Tibial nerve (tissue), 4 donors: Measurements from ENCODE around the gene RAE1. TPM values are rescaled to one million over a fixed set of nuclear protein-coding genes. Genes with fewer than 3 reads are reported as not detected.
"Not testable (repeated sequence)": the region's sequence is repeated elsewhere in the genome, so short reads cannot be mapped to it uniquely, and the experiment has no call there.

Experiments used
- DNase-seq, 2 donors: peaks; one replicate each; pipeline ENCODE4 v3.0.0-alpha.2; 2019; ENCODE audit warnings: low spot score in 2 of 2
- H3K27ac ChIP-seq, 4 donors: fragments of 200-600 bp; sonication (generic) in 3 of 4; one replicate each; pipeline ENCODE4 v1.5.1; 2017 to 2019; ENCODE audit warnings: mild to moderate bottlenecking in 1 of 4
- H3K27me3 ChIP-seq, 2 donors: fragments of 200-600 bp; sonication (generic) in 1 of 2; one replicate each; pipeline versions ENCODE4 v1.5.1 to v1.6.0; 2017 to 2019
- H3K36me3 ChIP-seq, 3 donors: fragments of 200-600 bp; sonication (generic); one replicate each; pipeline ENCODE4 v1.5.1; 2018 to 2019
- H3K4me1 ChIP-seq, 4 donors: fragments of 200-600 bp; sonication (generic) in 3 of 4; one replicate each; pipeline ENCODE4 v1.5.1; 2017 to 2019
- H3K4me3 ChIP-seq, 4 donors: fragments of 200-600 bp; sonication (generic) in 3 of 4; one replicate each; pipeline ENCODE4 v1.5.1; 2017 to 2019; ENCODE audit warnings: mild to moderate bottlenecking in 1 of 4, moderate library complexity in 1 of 4
- H3K9me3 ChIP-seq, 4 donors: fragments of 200-600 bp; sonication (generic) in 3 of 4; one replicate each; pipeline ENCODE4 v1.5.1; 2017 to 2019
- EP300 ChIP-seq, 2 donors: sonication (generic); formaldehyde crosslinking; IDR thresholded peaks; one replicate each; pipeline ENCODE4 v1.6.1; 2017; ENCODE audit warnings: antibody characterized with exemption in 2 of 2, mild to moderate bottlenecking in 1 of 2
- POLR2A ChIP-seq, 2 donors: fragments of 450-650 bp; IDR thresholded peaks; one replicate each; pipeline ENCODE4 v1.6.1; 2017; ENCODE audit warnings: antibody characterized with exemption in 2 of 2, mild to moderate bottlenecking in 2 of 2, moderate library complexity in 2 of 2
- WGBS, 2 donors: methylation state at CpG; one replicate each; pipeline ENCODE4 v1.1.5; 2018; 5-methylcytosine and 5-hydroxymethylcytosine counted together
- total RNA-seq, 4 donors: library from RNA; depleted of rRNA; stranded (reverse); fragments of >200 nt; gene quantifications; one replicate each; pipeline ENCODE4 v1.1.0, GENCODE V29; 2016
- TF ChIP-seq, protein P1 (sequence below), 5 experiments: fragments of 200-600 bp in 3 of 5; fragments of 450-650 bp in 2 of 5; sonication (generic) in 3 of 5; IDR thresholded peaks; one replicate each; pipeline ENCODE4 v1.5.1; 2016 to 2019; ENCODE audit warnings: antibody characterized with exemption in 5 of 5, mild to moderate bottlenecking in 3 of 5, moderate library complexity in 2 of 5

RAE1 gene
- total RNA-seq, 4 donors from 2014 or later = 12.6 to 20.9 (median 19.0) TPM

GRCh38 chr20:57347393-57347792, 3.7 kb upstream of the RAE1 start:
- 77 to 78% methylated on average over 4 of the region's 4 CpGs for WGBS, 2 donors
- Histone ChIP-seq H3K27ac (no peak overlapping the region), H3K4me1 (peaks cover 0 to 9% (median 7%) of the 10 kb centered on the region in 4 donors), H3K27me3 (no peaks in the 10 kb centered on the region), H3K36me3 (no peaks in the 10 kb centered on the region), H3K4me3 (no peak overlapping the region), H3K9me3 (no peaks in the 10 kb centered on the region)
- DNase-seq = no peak
- TF ChIP-seq POLR2A (IDR thresholded peaks at IDR 0.05) = no peak
- TF ChIP-seq EP300 (IDR thresholded peaks at IDR 0.05) = no peak
- TF ChIP-seq, protein P1, sequence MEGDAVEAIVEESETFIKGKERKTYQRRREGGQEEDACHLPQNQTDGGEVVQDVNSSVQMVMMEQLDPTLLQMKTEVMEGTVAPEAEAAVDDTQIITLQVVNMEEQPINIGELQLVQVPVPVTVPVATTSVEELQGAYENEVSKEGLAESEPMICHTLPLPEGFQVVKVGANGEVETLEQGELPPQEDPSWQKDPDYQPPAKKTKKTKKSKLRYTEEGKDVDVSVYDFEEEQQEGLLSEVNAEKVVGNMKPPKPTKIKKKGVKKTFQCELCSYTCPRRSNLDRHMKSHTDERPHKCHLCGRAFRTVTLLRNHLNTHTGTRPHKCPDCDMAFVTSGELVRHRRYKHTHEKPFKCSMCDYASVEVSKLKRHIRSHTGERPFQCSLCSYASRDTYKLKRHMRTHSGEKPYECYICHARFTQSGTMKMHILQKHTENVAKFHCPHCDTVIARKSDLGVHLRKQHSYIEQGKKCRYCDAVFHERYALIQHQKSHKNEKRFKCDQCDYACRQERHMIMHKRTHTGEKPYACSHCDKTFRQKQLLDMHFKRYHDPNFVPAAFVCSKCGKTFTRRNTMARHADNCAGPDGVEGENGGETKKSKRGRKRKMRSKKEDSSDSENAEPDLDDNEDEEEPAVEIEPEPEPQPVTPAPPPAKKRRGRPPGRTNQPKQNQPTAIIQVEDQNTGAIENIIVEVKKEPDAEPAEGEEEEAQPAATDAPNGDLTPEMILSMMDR (IDR thresholded peaks at IDR 0.05) = no peak

DNA sequence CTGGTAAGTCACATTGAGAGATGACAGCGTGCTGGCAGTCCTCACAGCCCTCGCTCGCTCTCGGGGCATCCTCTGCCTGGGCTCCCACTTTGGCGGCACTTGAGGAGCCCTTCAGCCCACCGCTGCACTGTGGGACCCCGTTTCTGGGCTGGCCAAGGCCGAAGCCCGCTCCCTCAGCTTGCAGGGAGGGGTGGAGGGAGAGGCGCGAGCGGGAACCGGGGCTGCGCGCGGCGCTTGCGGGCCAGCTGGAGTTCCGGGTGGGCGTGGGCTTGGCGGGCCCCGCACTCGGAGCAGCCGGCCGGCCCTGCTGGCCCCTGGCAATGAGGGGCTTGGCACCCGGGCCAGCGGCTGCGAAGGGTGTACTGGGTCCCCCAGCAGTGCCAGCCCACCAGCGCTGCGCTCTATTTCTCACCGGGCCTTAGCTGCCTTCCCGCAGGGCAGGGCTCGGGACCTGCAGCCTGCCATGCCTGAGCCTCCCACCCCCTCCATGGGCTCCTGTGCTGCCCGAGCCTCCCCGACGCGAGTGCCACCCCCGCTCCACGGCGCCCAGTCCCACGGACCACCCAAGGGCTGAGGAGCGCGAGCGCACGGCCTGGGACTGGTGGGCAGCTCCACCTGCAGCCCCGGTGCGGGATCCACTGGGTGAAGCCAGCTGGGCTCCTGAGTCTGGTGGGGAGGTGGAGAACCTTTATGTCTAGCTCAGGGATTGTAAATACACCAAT, 2.7 kb upstream of the RAE1 start:
- WGBS, 2 donors = 81 to 85% methylated on average over 17 to 35 of the region's 47 CpGs
- H3K27ac ChIP-seq, H3K9me3 ChIP-seq, H3K4me3 ChIP-seq, H3K36me3 ChIP-seq, DNase-seq, H3K27me3 ChIP-seq: not testable (repeated sequence)
- peaks cover 0 to 19% (median 8%) of the 10 kb centered on the region in 4 donors for H3K4me1 ChIP-seq

DNA sequence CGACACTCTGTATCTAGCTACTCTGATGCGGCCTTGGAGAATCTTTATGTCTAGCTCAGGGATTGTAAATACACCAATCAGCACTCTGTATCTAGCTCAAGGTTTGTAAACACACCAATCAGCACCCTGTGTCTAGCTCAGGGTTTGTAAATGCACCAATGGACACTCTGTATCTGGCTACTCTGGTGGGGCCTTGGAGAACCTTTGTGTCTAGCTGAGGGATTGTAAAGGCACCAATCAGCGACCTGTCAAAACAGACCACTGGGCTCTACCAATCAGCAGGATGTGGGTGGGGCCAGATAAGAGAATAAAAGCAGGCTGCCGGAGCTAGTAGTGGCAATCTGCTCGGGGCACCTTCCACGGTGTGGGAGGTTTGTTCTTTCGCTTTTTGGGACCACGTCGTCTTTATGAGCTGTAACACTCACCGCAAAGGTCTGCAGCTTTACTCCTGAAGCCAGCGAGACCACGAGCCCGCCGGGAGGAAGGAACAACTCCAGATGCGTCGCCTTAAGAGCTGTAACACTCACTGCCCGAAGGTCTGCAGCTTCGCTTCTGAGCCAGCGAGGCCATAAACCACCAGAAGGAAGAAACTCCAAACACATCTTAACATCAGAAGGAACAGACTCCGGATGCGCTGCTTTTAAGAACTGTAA, 2.0 kb upstream of the RAE1 start:
- H3K36me3 ChIP-seq = peaks cover 0 to 11% (median 0%) of the 10 kb centered on the region in 3 donors
- not testable (repeated sequence) for H3K4me3 ChIP-seq, H3K27ac ChIP-seq, DNase-seq, H3K27me3 ChIP-seq, H3K9me3 ChIP-seq
- peaks cover 0 to 19% (median 8%) of the 10 kb centered on the region in 4 donors for H3K4me1 ChIP-seq
- WGBS, 2 donors = 91 to 95% methylated on average over 19 to 21 of the region's 21 CpGs

DNA sequence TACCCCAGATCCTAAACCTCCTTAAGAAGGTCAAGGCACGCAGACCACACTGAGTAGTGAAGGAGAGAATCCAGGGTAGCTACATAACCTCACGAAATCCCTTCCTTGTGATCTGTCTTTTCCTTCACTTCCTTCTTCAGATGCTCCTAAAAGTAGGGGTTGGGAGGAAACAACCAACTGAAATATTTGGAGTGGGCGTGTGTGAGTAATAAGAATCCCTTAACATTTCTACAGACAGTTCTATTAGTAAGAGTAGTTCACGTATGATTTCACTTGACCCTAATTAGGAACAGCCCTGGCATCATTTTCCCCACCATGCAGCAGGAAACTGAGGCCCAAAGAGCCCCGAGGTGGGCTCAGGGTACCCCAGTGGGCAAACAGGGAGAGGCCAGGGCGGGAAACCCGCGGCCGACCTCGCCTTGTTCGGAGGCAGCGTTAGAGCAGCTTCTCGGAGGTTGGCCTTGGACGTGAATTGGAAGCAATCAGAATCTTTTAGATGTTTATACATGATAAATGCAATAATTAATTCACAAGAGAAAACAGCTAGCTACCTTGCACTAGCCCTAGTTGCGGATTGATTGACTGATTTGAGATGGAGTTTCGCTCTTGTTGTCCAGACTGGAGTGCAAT, 859 bp upstream of the RAE1 start:
- 81 to 82% methylated on average over 16 of the region's 16 CpGs for WGBS, 2 donors
- no peak for DNase-seq
- Histone ChIP-seq H3K9me3 (no peaks in the 10 kb centered on the region), H3K4me3 (peak overlapping the region in 1 of 4 donors; percentile 97), H3K27me3 (no peaks in the 10 kb centered on the region), H3K4me1 (peaks cover 0 to 19% (median 8%) of the 10 kb centered on the region in 4 donors), H3K36me3 (peaks cover 0 to 11% (median 3%) of the 10 kb centered on the region in 3 donors), H3K27ac (peak overlapping the region in 1 of 4 donors; percentile 70)
- TF ChIP-seq, protein P1 (IDR thresholded peaks at IDR 0.05) = no peak
- no peak for TF ChIP-seq EP300 (IDR thresholded peaks at IDR 0.05)
- no peak for TF ChIP-seq POLR2A (IDR thresholded peaks at IDR 0.05)

- Histone ChIP-seq H3K4me3 (peak overlapping the region; percentile 65 to 100 (median 96)), H3K4me1 (peaks cover 0 to 19% (median 8%) of the 10 kb centered on the region in 4 donors), H3K36me3 (peaks cover 0 to 11% (median 3%) of the 10 kb centered on the region in 3 donors), H3K27ac (peak overlapping the region; percentile 62 to 94 (median 92))
- H3K9me3 ChIP-seq, H3K27me3 ChIP-seq, DNase-seq: not testable (repeated sequence)
- WGBS, 2 donors = 29 to 63% methylated on average over 3 to 6 of the region's 24 CpGs
These were observed 371 bp upstream of the RAE1 start for GRCh38 chr20:57350726-57351041.

- TF ChIP-seq, protein P1 (IDR thresholded peaks at IDR 0.05) = no peak
- no peak for TF ChIP-seq EP300 (IDR thresholded peaks at IDR 0.05)
- TF ChIP-seq POLR2A (IDR thresholded peaks at IDR 0.05) = no peak
- Histone ChIP-seq H3K36me3 (peaks cover 0 to 11% (median 7%) of the 10 kb centered on the region in 3 donors), H3K27ac (no peak overlapping the region), H3K4me1 (peaks cover 0 to 19% (median 8%) of the 10 kb centered on the region in 4 donors), H3K27me3 (no peaks in the 10 kb centered on the region), H3K9me3 (no peaks in the 10 kb centered on the region), H3K4me3 (peak overlapping the region in 1 of 4 donors; percentile 96)
- 75 to 77% methylated on average over 6 of the region's 6 CpGs for WGBS, 2 donors
- no peak for DNase-seq
These were observed 1.2 kb downstream of the RAE1 start for GRCh38 chr20:57352305-57352704.
